GM12878 (cell line): ENCODE measurements around the gene ELL. TPM values are rescaled to one million over a fixed set of nuclear protein-coding genes. Genes with fewer than 3 reads are reported as not detected.

Source experiments
- ATAC-seq: fragments of 200-7000 bp; cut with Tn5 transposase; 3 replicates; pipeline ENCODE4 v1.9.1; 2020; ENCODE audit warnings: mild to moderate bottlenecking, moderate library complexity
- BruUV-seq: library from RNA; stranded (reverse); fragments of 400-500 nt; replicated peaks from 2 replicates; lab custom pipeline; 2021; lab: Mats Ljungman, UMichigan
- CTCF ChIA-PET: fragments of 300-600 bp; sonication (Branson Sonifier 250); formaldehyde crosslinking; extraction: SDS; loops from one replicate; lab custom pipeline; 2021; ENCODE audit warnings: inconsistent platforms; lab: Yijun Ruan, JAX
- POLR2A ChIA-PET: fragments of 350-600 bp; formaldehyde crosslinking; extraction: SDS; loops from one replicate; lab custom pipeline; 2021; ENCODE audit warnings: inconsistent platforms; lab: Charles Lee
- RAD21 ChIA-PET: fragments of 300-600 bp; sonication (Branson Sonifier 250); formaldehyde crosslinking; loops from one replicate; lab custom pipeline; 2023; ENCODE audit warnings: antibody characterized with exemption; ENCODE audit not compliant: unreplicated experiment; lab: Charles Lee
- SMC1A ChIA-PET: fragments of 300-600 bp; sonication (Branson Sonifier 250); formaldehyde crosslinking; loops from one replicate; lab custom pipeline; 2023; ENCODE audit not compliant: unreplicated experiment, uncharacterized antibody; lab: Charles Lee
- DNase-seq: peaks from one replicate; pipeline ENCODE4 v3.0.0-alpha.2; 2011; ENCODE audit warnings: low read depth, low spot score
- FAIRE-seq: peaks from 3 replicates; lab custom pipeline; 2011; peaks lifted over from hg19 to GRCh38; lab: Jason Lieb, UNC
- H2AFZ ChIP-seq: 2 replicates; pipeline ENCODE4 v1.6.0; 2011; ENCODE audit warnings: low read depth, low read length, control low read depth; ENCODE audit not compliant: control insufficient read depth
- H3K27ac ChIP-seq: 2 replicates; pipeline ENCODE4 v1.5.1; 2011; ENCODE audit warnings: control low read depth; ENCODE audit not compliant: control insufficient read depth, insufficient read depth
- H3K27me3 ChIP-seq, 2 experiments: replicated peaks in 1 of 2; 2 replicates each; pipeline versions ENCODE4 v1.6.0 to v1.6.1; 2011; ENCODE audit warnings: low read length in 1 of 2; ENCODE audit not compliant: control insufficient read depth in 2 of 2, insufficient read depth in 2 of 2
- H3K36me3 ChIP-seq, 2 experiments: 2 replicates each; pipeline ENCODE4 v1.5.1; 2011; ENCODE audit warnings: low read length in 1 of 2; ENCODE audit not compliant: control insufficient read depth in 2 of 2, insufficient read depth in 2 of 2
- H3K4me1 ChIP-seq: 2 replicates; pipeline ENCODE4 v1.6.1; 2011; ENCODE audit warnings: mild to moderate bottlenecking, low read length, moderate library complexity, mixed read lengths; ENCODE audit not compliant: control insufficient read depth, insufficient read depth
- H3K4me2 ChIP-seq: 2 replicates; pipeline ENCODE4 v1.6.0; 2011; ENCODE audit warnings: control low read depth; ENCODE audit not compliant: control insufficient read depth, insufficient read depth
- H3K4me3 ChIP-seq: fragments of 200-600 bp; sonication (generic); 2 replicates; pipeline ENCODE4 v1.5.1; 2016
- H3K79me2 ChIP-seq: 2 replicates; pipeline ENCODE4 v1.6.0; 2011; ENCODE audit warnings: low read length; ENCODE audit not compliant: control insufficient read depth, insufficient read depth
- H3K9ac ChIP-seq: 2 replicates; pipeline ENCODE4 v1.8.0; 2011; ENCODE audit warnings: low read length, control low read depth, mixed read lengths; ENCODE audit not compliant: control insufficient read depth, insufficient read depth
- H3K9me3 ChIP-seq: replicated peaks from 3 replicates; pipeline ENCODE4 v1.5.1; 2011; ENCODE audit warnings: mild to moderate bottlenecking, low read length; ENCODE audit not compliant: control insufficient read depth, insufficient read depth
- H4K20me1 ChIP-seq: 2 replicates; pipeline ENCODE4 v1.6.0; 2011; ENCODE audit not compliant: control insufficient read depth, insufficient read depth
- BACH1 ChIP-seq: fragments of 450-650 bp; IDR thresholded peaks from 2 replicates; pipeline ENCODE4 v1.6.1; 2017; ENCODE audit warnings: mild to moderate bottlenecking, borderline replicate concordance
- FOXM1 ChIP-seq: IDR thresholded peaks from 2 replicates; pipeline ENCODE4 v1.6.1; 2012; ENCODE audit warnings: low read depth, mild to moderate bottlenecking, inconsistent platforms, low read length, moderate library complexity
- MXI1 ChIP-seq: fragments of 150-350 bp; IDR thresholded peaks from 2 replicates; pipeline ENCODE4 v1.6.1; 2011; ENCODE audit warnings: low read depth, mild to moderate bottlenecking, inconsistent platforms, low read length, improper control_type of control experiment
- SMAD5 ChIP-seq: IDR thresholded peaks from 2 replicates; pipeline ENCODE4 v1.6.1; 2016; ENCODE audit warnings: antibody characterized with exemption, low read depth
- WRNIP1 ChIP-seq: IDR thresholded peaks from 2 replicates; pipeline ENCODE4 v1.6.1; 2011; ENCODE audit warnings: low read depth, low read length, improper control_type of control experiment, borderline replicate concordance
- ZZZ3 ChIP-seq: IDR thresholded peaks from 2 replicates; pipeline ENCODE4 v1.6.1; 2011; ENCODE audit warnings: low read depth; ENCODE audit not compliant: control insufficient read depth, insufficient read length
- WGBS: methylation state at CpG from one replicate; pipeline ENCODE4 v1.1.6; 2016; ENCODE audit warnings: low lambda C conversion rate; ENCODE audit not compliant: insufficient replicate concordance, insufficient coverage; ENCODE audit errors: missing lambda C conversion rate; 5-methylcytosine and 5-hydroxymethylcytosine counted together
- in situ Hi-C: fragments of 300-500 bp; cut with MboI; formaldehyde crosslinking; loops from 9 replicates; pipeline ENCODE4 v1.14.3; 2018; ENCODE audit warnings: mixed read lengths
- intact Hi-C: fragments of 100-400 bp; cut with micrococcal nuclease; formaldehyde crosslinking; loops from one replicate; pipeline ENCODE4 v1.14.2; 2022; ENCODE audit not compliant: unreplicated experiment
- polyA plus RNA-seq, 11 experiments: library from polyadenylated mRNA; depleted of rRNA in 4 of 11; unstranded in 6 of 11; stranded (reverse) in 5 of 11; fragments of >200 nt; fragmentation: Nextera tagmentation in 4 of 11; fragmentation: Illumina TruSeq in 1 of 11; extraction: Ambion mirVana in 4 of 11; extraction: Trizol in 1 of 11; gene quantifications; 1 replicate in 1 of 11; 2 replicates in 10 of 11; pipeline versions ENCODE4 v1.2.1 to v1.2.3, GENCODE V29; 2011 to 2016; ENCODE audit warnings: inconsistent platforms in 2 of 11, missing spikeins in 2 of 11, low read depth in 1 of 11
- total RNA-seq, 4 experiments: library from RNA; depleted of rRNA in 3 of 4; stranded (reverse); fragments of >200 nt in 3 of 4; fragmentation: Illumina TruSeq in 1 of 4; extraction: Trizol in 1 of 4; gene quantifications; 2 replicates each; pipeline versions ENCODE4 v1.2.1 to v1.2.3, GENCODE V29; 2013 to 2021
- TF ChIP-seq, protein P1 (sequence below): fragments of 450-650 bp; formaldehyde crosslinking; IDR thresholded peaks from 2 replicates; pipeline ENCODE4 v1.4.0; 2020; ENCODE audit warnings: mild to moderate bottlenecking, moderate library complexity

Gene ELL
- total and polyA plus RNA-seq, 10 of the 15 experiments (the other 5 are each of a cell fraction or from before 2014, with no cell fraction given) = 0.91 to 25.0 (median 9.1) TPM

- POLR2A ChIA-PET = no interaction called here
- no peak overlapping the region for H3K27ac ChIP-seq
- H3K9me3 ChIP-seq = no peaks in the 10 kb centered on the region
- WGBS = 73% methylated on average over 33 of the region's 33 CpGs
- H3K9ac ChIP-seq = no peak overlapping the region
- H2AFZ ChIP-seq = no peak overlapping the region
- no peaks in the 10 kb centered on the region for H3K4me1 ChIP-seq
- no peak for TF ChIP-seq BACH1
- TF ChIP-seq SMAD5 = no peak
- no peak for TF ChIP-seq WRNIP1
- no peak for TF ChIP-seq MXI1
- TF ChIP-seq, protein P1, sequence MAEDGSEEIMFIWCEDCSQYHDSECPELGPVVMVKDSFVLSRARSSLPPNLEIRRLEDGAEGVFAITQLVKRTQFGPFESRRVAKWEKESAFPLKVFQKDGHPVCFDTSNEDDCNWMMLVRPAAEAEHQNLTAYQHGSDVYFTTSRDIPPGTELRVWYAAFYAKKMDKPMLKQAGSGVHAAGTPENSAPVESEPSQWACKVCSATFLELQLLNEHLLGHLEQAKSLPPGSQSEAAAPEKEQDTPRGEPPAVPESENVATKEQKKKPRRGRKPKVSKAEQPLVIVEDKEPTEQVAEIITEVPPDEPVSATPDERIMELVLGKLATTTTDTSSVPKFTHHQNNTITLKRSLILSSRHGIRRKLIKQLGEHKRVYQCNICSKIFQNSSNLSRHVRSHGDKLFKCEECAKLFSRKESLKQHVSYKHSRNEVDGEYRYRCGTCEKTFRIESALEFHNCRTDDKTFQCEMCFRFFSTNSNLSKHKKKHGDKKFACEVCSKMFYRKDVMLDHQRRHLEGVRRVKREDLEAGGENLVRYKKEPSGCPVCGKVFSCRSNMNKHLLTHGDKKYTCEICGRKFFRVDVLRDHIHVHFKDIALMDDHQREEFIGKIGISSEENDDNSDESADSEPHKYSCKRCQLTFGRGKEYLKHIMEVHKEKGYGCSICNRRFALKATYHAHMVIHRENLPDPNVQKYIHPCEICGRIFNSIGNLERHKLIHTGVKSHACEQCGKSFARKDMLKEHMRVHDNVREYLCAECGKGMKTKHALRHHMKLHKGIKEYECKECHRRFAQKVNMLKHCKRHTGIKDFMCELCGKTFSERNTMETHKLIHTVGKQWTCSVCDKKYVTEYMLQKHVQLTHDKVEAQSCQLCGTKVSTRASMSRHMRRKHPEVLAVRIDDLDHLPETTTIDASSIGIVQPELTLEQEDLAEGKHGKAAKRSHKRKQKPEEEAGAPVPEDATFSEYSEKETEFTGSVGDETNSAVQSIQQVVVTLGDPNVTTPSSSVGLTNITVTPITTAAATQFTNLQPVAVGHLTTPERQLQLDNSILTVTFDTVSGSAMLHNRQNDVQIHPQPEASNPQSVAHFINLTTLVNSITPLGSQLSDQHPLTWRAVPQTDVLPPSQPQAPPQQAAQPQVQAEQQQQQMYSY (CRISPR knock-in tag) = no peak
- TF ChIP-seq ZZZ3 = no peak
- TF ChIP-seq FOXM1 = no peak
- TF ChIP-seq, all 136 proteins: peak for 0
- DNase-seq (no peak), ATAC-seq (no peak), FAIRE-seq (no peak)
- no TSS peak for BruUV-seq
- no peaks in the 10 kb centered on the region for H3K79me2 ChIP-seq
- H3K4me3 ChIP-seq = no peak overlapping the region
- no peak overlapping the region for H3K4me2 ChIP-seq
- peaks cover 17 to 39% of the 10 kb centered on the region in 2 experiments; a peak in 3 of 4 replicates for H3K36me3 ChIP-seq
- intact Hi-C loops = loop anchor here (10.0 kb wide), 1 partner anchor 395 kb away; no protein-coding TSS in a partner anchor
- ChIA-PET CTCF (interaction anchor here (0.6 to 2.4 kb wide), 14 partner anchors 8 to 397 kb away, joined by 3 to 12 read pairs (median 4); partner anchors contain the start of gene REX1BD), SMC1A (interaction anchor here (0.7 to 2.0 kb wide), 3 partner anchors 14 to 106 kb away, joined by 3 to 4 read pairs (median 4); no protein-coding TSS in a partner anchor), RAD21 (interaction anchor here (1.0 to 1.9 kb wide), 4 partner anchors 11 to 226 kb away, joined by 3 to 6 read pairs (median 4); no protein-coding TSS in a partner anchor)
- in situ Hi-C loops = loop anchor here (10.0 to 25.0 kb wide), 2 partner anchors 225 to 412 kb away; no protein-coding TSS in a partner anchor
- H3K27me3 ChIP-seq = no peaks in the 10 kb centered on the region
- no peaks in the 10 kb centered on the region for H4K20me1 ChIP-seq
These were observed 71.6 kb downstream of the ELL start for GRCh38 chr19:18450021-18450930.
